Measurements from ENCODE around the gene AMBP.

AMBP gene

DNA sequence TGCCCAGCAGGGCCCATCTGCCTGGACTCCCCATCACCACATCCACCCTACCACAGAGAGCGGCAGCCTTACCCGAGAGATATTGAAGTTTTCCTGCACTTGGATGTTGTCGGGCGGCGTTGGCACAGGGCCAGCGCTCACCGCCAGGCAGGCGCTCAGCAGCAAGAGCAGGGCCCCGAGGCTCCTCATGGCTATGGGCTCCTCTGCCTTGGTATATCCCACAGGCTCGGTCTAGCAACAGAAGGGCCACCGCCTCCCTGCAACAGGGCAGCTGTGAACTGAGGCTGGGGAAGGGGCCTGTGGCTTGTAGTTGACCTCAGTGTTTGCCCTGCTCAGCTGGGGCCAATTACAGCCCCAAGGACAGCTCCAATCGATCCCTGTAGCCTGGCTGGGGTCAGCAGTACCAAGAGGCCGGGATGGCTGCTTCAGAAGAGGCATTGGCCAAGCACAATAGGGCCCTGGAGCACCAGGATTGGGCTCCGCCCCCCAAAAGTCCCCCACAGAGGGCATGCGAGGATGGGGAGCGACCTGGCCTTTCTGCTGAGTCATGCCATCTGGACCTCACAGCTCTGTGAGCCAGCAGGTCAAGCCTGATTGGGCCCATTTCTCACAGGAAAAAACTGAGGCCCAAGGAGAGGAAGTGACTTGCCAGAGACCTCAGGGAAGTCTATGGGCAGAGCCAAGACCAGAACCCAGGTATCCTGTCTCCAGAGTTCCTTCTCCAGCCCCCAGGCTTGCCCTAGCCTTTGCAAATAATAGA lies at the start of gene AMBP:
Gene AMBP (minus strand): TSS at position 280 of the 760 bp plus-strand sequence. CDS start 91 bp downstream, at position 189.
- no peak for DNase-seq

- DNase-seq: no peak
Observed at GRCh38 chr9:114126247-114127060, 48.4 kb upstream of the AMBP start.

- no peak for DNase-seq
Observed at GRCh38 chr9:114125476-114126013, 47.4 kb upstream of the AMBP start.

DNA sequence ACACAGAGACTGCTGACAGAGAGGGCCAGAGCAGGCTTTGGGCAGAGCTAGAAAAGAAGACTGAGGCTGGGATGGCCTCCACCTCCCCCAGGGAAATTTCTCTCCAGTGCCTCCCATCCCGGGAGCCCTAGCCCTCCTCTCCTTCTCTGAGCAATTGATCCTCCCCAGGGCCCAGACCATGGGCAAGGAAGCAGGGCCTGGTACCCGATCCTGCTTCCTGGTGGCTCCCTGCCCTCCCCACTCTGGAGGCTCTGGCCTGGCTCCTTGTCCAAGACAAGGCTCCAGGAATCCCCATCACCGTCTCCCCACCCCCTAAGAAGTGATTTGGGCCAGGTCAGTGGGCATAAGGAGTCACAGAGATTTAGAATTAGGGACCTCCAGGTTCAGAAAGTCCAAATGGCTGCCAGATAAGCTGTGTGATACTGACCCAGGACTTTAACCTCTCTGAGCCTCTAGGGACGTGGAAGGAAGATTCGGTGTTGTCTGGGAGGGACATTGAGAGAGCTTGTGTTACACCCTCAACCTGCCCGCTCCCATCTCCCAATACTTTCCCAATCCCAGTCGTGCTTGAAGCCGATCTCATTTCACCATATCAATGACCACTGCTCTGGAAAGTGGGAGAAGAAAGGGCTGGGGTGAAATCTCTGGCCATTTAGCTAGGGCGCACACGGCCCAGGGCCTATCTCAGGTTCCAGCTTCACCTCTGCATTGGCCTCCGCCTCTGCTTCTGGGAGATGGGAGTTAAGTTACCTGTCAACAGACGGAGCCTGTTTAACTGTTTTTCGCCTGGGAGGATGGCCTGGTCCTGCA lies 46.8 kb upstream of the AMBP start:
- no peak for DNase-seq

- DNase-seq: no peak
Observed at GRCh38 chr9:114124138-114124537, 46.0 kb upstream of the AMBP start.

DNA sequence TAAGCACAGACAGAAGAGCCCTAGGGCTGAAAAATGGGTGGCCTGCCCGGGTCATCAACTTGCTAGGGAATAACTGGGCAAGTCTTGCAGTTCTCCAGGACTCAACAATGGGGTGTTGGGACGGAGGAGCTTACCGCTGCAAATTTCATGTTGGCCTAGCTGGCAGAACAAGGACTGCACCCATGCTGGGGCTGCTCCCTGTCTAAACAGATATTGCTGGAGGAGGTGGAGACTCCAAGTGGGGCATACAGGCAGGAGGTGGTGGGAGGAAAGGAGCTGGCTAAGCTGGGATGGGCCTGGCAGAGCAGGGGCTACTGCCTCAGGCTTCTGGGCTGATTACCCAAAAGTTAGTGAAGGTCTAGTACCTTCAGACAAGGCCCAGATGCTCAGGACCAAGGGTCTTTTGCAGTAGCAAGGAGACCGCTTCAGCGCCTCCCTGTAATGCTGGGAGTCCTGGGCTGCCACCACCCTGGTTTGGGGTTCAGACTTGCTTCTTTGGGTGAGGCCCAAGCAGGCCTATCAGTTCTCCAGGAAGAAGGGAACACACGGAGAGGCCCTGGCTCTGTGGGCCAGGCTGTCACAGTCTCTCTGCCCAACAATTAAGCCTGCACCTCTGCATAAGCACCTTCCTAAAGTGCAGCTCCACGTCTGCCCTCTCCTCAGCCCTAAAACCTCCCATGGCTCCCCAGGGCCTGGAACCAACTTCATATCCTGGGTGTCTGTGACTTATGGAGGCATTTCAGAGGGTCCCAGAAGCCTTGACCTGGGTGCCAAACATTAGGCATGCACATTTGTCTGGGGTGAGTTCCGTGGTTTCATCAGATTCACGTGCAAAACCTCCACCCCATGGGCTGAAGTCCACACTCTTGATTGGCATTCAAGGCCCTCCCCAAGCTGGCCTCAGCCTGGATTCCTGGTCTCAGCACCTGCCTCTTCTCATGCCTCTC lies 45.2 kb upstream of the AMBP start:
- no peak for DNase-seq

- DNase-seq: no peak
Observed at GRCh38 chr9:114122136-114123027, 44.3 kb upstream of the AMBP start.

DNA sequence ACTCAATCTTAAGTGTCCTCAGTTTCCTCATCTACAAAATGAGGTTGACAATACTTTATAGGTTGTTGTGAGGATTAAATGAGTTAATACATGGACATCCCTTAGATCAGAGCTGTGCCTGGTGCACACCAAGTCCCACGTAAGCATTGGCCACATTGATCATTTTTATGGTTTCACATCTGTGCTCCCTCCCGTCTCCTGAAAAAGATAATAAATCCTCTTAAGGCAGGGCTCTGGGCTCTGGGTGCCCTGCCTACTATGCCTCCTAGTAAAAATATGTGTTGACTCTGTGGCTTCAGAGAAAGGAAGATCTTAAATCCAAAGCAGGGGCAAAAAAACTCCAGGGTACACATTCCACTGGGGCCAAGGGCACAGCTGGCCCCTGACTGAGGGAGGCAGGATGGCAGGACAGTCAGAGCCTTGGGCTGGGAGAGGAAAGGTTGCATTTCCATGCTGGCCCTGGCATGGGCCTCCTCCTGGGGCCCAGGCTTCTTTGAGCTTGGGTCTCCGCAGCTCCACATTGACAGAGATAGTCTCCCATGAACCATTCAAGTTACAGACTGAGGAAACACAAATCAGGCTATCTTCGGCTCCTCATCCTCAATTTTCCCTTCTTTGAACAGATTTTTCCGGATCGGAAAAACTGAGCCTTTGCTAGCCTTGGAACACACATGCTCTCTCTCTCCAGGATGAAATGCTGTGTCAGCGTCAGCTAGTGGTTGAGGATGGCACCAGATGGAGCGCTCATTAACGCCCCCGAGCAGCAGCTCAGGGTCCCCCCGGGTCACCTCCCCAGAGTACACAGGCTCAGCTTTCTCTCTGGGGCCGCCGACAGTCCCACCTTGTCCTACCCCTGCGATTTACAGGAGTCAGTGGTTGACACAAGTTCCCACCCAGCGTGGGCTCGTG lies 43.4 kb upstream of the AMBP start:
- DNase-seq: no peak

DNA sequence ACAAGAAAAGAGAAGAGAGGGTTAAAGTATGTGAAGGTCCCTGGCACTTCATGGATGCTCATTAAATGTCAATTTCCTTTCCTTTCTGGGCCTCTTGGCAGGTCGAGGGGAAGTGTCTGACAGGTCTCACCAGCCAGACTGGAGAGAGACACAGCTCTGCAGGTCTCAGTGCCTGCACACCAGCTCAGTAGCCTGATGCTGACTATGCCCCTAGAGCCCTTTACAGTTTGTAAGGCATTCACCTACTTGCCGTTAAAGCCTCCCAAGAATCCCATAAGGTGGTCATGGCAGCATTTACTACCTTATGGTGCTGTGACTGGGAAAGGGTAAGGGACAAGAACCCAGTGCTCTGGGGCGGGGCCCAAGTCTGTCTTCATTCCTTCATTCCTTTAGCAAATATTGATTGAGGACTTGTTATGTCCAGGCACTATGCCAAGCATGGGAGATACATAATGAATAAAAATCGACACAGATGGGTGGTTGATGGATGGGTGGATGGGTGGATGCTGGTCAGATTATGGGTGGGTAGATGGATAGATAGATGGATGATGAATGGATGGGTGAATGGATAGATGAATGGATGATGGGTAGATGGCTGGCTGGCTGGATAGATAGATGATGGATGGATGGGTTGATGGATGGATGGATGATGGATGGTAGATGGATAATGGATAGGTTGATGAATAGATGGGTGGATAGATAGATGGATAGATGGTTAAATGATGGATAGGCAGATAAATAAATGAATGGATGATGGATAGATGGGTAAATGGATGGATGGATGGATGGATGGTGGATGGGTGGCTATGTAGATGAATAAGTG lies 42.3 kb upstream of the AMBP start:
- no peak for DNase-seq

- no peak for DNase-seq
Observed at GRCh38 chr9:114119242-114120191, 41.4 kb upstream of the AMBP start.

DNA sequence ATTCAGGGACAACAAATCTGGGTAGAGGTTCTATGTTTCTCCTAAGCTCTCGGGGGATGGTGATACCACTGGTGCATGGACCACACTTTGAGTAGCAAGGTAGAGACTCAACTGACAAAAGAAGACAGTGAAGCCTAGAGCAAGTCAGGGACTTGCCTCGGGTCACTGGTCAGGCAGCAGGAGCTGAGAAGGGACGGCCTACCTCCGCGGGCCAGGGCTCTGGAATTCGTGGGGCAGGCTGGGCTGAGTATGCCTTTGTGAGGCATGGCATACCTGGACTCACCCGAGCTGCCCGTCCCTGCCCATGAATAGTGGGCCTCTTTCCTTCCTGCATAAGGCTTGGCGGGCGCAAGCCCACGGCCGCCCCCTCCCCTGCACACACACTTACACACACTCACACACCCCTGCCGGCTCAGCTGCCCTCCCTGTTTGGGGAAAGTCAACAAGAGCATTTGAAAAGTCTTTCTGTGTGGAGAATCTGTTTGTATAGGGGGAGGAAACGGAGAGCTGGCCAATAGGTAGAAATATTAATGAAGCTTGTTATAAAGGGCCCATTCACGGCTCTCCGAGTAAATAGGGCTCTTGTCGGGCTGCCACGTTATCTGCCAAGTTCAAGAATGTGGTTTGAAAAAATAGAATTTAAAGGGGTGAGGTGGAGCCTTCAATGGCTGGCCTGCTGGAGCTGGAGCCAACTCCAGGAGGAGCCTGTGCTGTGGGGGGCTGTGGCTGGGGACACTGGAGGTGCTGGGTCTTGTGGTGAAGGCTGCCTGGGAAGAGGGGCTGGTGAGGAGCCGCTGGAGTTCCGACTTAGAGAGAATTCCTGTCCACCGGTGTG lies 40.1 kb upstream of the AMBP start:
- peak in 1 of 2 donors; percentile 51 for DNase-seq

GRCh38 chr9:114117614-114117995 lies 39.5 kb upstream of the AMBP start:
- no peak for DNase-seq

DNA sequence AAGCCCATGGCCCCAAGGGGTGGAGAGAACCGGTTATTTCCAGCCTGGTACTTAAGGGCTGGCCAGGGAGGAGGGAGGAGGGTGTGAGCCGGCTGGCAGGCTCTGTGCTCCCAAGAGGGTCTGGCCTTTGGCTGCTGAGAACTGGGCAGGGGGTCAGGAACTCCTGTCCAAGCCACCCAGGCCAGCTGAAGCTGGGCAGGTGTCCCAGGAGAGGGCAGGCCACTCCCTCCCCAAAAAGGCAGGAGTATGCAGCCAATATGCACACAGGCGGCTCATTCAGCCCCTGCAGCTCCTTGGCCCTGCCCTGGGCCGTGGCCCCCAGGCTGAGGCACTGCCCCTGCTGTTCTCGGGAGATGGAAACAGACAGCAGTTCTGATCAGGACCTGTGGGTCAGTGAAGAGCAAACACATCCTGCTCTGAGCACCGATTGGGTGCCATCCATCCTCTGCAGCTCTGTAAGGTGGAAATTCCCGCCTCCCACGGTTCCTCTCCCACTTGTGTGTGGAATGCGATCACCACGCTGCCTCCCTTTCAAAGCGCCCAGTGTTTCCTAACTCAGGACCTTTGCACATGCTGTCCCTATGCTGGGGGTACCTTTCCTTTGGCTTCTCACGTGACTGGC lies 38.1 kb upstream of the AMBP start:
- DNase-seq: no peak

- no peak for DNase-seq
Observed at GRCh38 chr9:114115654-114116125, 37.6 kb upstream of the AMBP start.

- DNase-seq: no peak
Observed at GRCh38 chr9:114114364-114114763, 36.3 kb upstream of the AMBP start.
